T-helper 17 cell (primary cell): ENCODE results near the gene LUZP1. TPM values are rescaled to one million over a fixed set of nuclear protein-coding genes. Genes with fewer than 3 reads are reported as not detected.
A peak's percentile ranks its signal among the peaks of the same experiment; 100 is the strongest.

Experiments used
- ATAC-seq: fragments of 150-1000 bp; cut with Tn5 transposase; 2 replicates; pipeline ENCODE4 v1.10.0; 2021; ENCODE audit warnings: mild to moderate bottlenecking, moderate library complexity
- DNase-seq, 3 donors: peaks; one replicate each; pipeline versions ENCODE4 v3.0.0 to v3.0.0-alpha.2; 2020 to 2021
- H3K9me3 ChIP-seq: one replicate; pipeline ENCODE4 v1.7.0; 2013; ENCODE audit warnings: low read length, mild to moderate bottlenecking; ENCODE audit not compliant: control insufficient read depth, poor library complexity, severe bottlenecking
- H3K27ac Mint-ChIP-seq: one replicate; pipeline ENCODE4 v1.8.0; 2022; ENCODE audit warnings: mild to moderate bottlenecking, moderate library complexity, mixed read lengths
- H3K27me3 Mint-ChIP-seq: one replicate; pipeline ENCODE4 v1.8.0; 2022; ENCODE audit warnings: mixed read lengths
- H3K36me3 Mint-ChIP-seq: one replicate; pipeline ENCODE4 v1.8.0; 2022; ENCODE audit warnings: low read depth, mixed read lengths
- H3K4me1 Mint-ChIP-seq: one replicate; pipeline ENCODE4 v1.8.0; 2022; ENCODE audit warnings: mild to moderate bottlenecking, mixed read lengths
- H3K4me3 Mint-ChIP-seq: one replicate; pipeline ENCODE4 v1.8.0; 2022; ENCODE audit warnings: mild to moderate bottlenecking, moderate library complexity, mixed read lengths
- total RNA-seq, 4 donors: library from RNA in 2 of 4; stranded (reverse) in 2 of 4; gene quantifications; one replicate each; pipeline ENCODE4 v1.2.3 and lab custom pipeline; 2022 to 2026

The LUZP1 gene
- total RNA-seq, 2 donors from 2014 or later: 24.7 to 27.3 TPM

DNA sequence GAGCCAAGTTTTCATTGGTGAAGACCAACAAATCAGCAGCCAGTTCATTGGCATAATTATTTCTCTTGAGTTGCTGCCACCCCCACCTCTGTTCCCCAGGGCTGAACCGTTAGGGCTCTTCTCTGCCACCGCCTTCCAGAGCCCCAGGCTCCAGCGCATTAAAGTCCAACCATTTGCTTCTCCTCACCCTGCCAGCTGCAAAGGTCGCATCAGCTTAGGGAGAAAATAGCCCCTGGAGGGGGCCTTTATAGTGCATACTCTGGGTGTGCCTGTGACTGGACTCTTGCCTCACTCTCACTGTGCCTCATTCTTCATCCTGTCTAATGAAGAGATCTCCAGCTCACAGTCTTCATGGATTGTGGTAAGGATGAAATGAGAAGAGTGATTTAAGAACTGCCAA lies 99.0 kb downstream of the LUZP1 start:
- ATAC-seq: no peak
- DNase-seq: no peak
- no peaks in the 10 kb centered on the region for H3K9me3 ChIP-seq
- Mint-ChIP-seq H3K27me3 (no peaks in the 10 kb centered on the region), H3K4me1 (peaks cover 11% of the 10 kb centered on the region), H3K36me3 (peaks cover 8% of the 10 kb centered on the region), H3K27ac (peak overlapping the region; percentile 65), H3K4me3 (no peak overlapping the region)

DNA sequence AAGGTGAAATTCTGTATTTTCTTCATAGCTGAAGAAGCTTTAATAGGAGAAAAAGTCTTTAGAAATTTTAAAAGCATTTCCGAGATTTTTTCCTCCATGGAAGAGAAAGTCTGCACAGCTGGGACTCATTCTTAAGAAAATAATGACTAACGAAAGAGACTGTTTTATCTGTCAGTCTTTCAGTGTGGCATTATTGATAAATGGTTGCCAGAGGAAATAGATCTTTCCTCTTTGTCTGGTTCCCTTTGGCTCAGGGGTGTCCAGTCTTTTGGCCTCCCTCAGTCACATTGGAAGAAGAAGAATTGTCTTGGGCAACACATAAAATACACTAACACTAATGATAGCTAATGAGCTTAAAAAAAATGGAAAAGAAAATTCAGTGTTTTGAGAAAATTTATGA lies 99.5 kb downstream of the LUZP1 start:
- Mint-ChIP-seq H3K27ac (no peak overlapping the region), H3K27me3 (no peaks in the 10 kb centered on the region), H3K4me1 (peaks cover 11% of the 10 kb centered on the region), H3K36me3 (peaks cover 10% of the 10 kb centered on the region), H3K4me3 (no peak overlapping the region)
- no peak for ATAC-seq
- no peak for DNase-seq
- no peaks in the 10 kb centered on the region for H3K9me3 ChIP-seq

DNA sequence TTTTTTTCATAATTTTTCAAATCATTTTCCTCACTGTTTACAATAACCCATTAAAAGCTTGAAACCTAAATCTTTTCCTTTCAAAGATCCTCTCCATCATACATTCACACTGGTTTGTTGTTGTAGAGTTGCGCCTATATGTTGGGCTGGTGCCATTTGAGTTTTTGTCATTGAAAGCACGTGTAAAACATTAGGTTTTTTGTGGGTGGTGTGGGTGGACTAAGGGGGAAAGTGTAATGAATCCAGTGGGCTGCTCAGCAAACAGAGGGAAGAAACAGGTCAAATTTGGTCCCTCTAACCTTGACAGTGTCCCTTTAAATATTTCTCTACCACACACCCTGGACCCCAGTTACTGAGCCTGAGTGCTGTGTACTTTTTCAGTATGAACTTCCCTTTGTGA lies 102.6 kb downstream of the LUZP1 start:
- Mint-ChIP-seq H3K27ac (no peak overlapping the region), H3K36me3 (peaks cover 7% of the 10 kb centered on the region), H3K27me3 (no peaks in the 10 kb centered on the region), H3K4me3 (no peak overlapping the region), H3K4me1 (peaks cover 5% of the 10 kb centered on the region)
- DNase-seq (no peak), ATAC-seq (no peak)
- no peaks in the 10 kb centered on the region for H3K9me3 ChIP-seq

DNA sequence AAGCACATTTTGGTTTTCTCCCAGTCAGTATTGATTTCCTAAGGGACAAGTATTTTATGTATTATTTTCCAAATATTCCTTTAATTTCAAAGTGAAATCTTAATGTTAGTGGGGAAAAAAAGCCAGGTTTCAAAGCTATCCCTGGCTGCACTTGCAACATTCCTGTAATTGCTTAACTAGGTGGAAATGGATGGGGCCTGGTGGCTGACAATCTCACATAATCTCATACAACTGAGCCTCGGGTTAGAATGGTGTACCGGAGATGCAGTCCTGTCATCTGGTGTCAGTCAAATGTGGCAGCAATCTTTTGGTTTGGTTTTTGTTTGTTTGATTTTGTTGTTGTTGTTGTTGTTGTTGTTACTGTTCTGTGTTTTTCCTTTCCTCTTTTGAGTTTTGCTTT lies 103.3 kb downstream of the LUZP1 start:
- no peak for ATAC-seq
- no peak for DNase-seq
- no peaks in the 10 kb centered on the region for H3K9me3 ChIP-seq
- no peak overlapping the region for H3K27ac Mint-ChIP-seq
- H3K36me3 Mint-ChIP-seq: peaks cover 11% of the 10 kb centered on the region
- H3K4me3 Mint-ChIP-seq: no peak overlapping the region
- peaks cover 7% of the 10 kb centered on the region for H3K4me1 Mint-ChIP-seq
- H3K27me3 Mint-ChIP-seq: no peaks in the 10 kb centered on the region

DNA sequence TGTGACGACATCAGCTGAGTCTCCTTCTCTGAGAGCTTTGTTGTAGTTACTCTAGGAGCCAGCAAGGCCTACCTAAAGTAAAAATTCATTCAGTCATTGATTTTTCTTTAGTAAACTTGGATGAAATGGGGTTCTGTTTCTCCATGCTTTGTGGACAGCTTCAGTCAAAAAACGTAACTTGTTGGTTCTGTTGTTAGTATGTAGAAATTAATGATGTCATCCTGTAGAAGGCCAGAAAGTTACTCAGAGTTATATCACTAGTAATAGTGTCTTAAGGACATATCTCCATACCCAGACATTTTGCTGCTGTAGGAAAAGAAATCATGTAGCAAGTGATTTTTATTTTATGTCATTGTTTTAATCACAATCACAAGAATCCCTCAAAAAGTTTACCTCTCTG lies 106.4 kb downstream of the LUZP1 start:
- ATAC-seq: no peak
- no peak overlapping the region for H3K4me3 Mint-ChIP-seq
- no peaks in the 10 kb centered on the region for H3K9me3 ChIP-seq
- H3K27me3 Mint-ChIP-seq: no peaks in the 10 kb centered on the region
- H3K4me1 Mint-ChIP-seq: peaks cover 10% of the 10 kb centered on the region
- H3K36me3 Mint-ChIP-seq: peaks cover 13% of the 10 kb centered on the region
- DNase-seq: no peak
- H3K27ac Mint-ChIP-seq: no peak overlapping the region

DNA sequence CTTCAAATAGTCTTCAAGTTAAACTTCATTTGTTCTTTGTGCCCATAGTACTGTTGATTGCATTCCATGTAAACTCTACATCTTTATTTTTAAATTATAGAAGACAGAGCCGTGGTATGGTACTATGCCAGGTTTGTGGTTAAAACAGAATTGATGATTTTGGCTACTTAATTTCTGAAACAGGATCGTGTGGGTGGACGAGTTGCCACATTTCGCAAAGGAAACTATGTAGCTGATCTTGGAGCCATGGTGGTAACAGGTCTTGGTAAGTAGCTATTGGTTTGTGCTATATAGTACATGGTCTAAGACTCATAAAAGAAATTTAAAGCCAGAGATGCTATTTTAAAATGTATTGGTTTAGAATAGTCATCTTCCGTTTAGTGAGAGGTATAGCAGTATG lies 111.4 kb downstream of the LUZP1 start:
- Mint-ChIP-seq H3K4me1 (peaks cover 9% of the 10 kb centered on the region), H3K4me3 (no peak overlapping the region), H3K27me3 (no peaks in the 10 kb centered on the region), H3K36me3 (peaks cover 14% of the 10 kb centered on the region), H3K27ac (no peak overlapping the region)
- H3K9me3 ChIP-seq: no peaks in the 10 kb centered on the region
- no peak for ATAC-seq
- no peak for DNase-seq

DNA sequence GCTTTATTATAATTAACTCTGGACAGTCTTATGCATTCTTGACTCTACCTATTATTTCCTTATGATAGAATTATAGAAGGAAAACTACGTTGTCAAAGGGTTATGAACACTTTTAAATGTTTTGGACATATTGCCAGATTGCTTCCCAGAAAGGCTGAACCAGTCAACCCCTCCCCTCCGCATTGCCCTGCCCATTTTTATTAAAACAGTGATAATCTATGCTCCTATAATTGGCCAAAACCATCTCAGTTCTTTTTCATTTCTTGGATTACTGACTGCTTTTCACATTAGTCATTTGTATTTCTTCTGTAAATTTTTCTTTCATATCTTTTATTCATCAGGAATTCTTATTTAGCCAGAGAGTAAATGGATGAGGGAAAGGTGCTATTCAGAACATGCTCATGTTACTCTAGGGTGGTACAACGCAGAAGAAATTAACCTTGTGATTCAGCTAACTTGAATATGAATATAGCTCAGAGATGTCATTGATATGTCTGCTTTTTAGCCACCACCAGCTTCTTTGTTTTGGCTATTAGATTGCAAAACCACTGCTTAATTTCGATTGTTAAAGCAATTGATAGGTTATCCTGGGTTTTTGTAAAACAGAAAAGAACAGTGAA lies 117.3 kb downstream of the LUZP1 start:
- Mint-ChIP-seq H3K4me1 (peaks cover 4% of the 10 kb centered on the region), H3K4me3 (no peak overlapping the region), H3K27ac (no peak overlapping the region), H3K36me3 (peaks cover 7% of the 10 kb centered on the region), H3K27me3 (no peaks in the 10 kb centered on the region)
- no peaks in the 10 kb centered on the region for H3K9me3 ChIP-seq
- ATAC-seq (no peak), DNase-seq (no peak)

DNA sequence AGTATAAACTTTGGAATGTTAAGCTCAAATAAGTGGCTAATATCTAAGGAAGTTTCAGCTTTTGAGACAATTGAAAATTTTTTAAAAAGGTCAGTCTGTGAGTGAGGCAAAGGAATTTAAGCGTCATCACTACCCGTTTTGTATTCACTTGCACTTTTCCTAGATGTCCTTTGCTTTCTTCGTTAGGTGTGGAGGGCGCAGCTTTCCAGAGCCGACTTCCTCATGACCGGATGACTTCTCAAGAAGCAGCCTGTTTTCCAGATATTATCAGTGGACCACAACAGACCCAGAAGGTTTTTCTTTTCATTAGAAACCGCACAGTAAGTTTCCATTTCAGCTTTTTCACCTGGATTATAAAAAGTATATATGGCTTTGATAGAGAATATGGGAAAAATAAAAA lies 118.5 kb downstream of the LUZP1 start:
- H3K4me1 Mint-ChIP-seq: peaks cover 12% of the 10 kb centered on the region
- H3K4me3 Mint-ChIP-seq: no peak overlapping the region
- no peaks in the 10 kb centered on the region for H3K9me3 ChIP-seq
- no peak for ATAC-seq
- H3K36me3 Mint-ChIP-seq: peaks cover 9% of the 10 kb centered on the region
- no peak overlapping the region for H3K27ac Mint-ChIP-seq
- no peak for DNase-seq
- no peaks in the 10 kb centered on the region for H3K27me3 Mint-ChIP-seq

DNA sequence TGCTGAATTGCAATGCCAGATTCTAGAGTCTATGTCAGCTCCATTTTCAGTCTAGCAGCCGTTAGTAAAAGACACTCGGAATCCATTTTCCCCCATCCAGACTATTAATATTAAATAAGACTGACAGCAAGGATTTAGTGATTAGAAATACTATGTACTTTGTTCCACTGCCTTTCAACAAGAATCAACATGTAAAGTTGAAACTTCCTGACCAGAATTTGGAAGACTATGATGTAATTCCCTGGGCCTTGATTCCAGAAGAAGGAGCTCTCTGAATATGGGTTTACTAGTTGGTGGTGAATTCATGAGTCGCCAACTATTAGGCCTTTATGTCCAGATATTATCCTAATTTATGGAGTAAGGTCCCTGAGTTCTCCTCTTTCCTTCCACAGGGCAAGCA lies 124.6 kb downstream of the LUZP1 start:
- no peak overlapping the region for H3K4me3 Mint-ChIP-seq
- H3K9me3 ChIP-seq: no peaks in the 10 kb centered on the region
- peaks cover 2% of the 10 kb centered on the region for H3K36me3 Mint-ChIP-seq
- DNase-seq (no peak), ATAC-seq (no peak)
- H3K4me1 Mint-ChIP-seq: peaks cover 17% of the 10 kb centered on the region
- no peaks in the 10 kb centered on the region for H3K27me3 Mint-ChIP-seq
- H3K27ac Mint-ChIP-seq: no peak overlapping the region

DNA sequence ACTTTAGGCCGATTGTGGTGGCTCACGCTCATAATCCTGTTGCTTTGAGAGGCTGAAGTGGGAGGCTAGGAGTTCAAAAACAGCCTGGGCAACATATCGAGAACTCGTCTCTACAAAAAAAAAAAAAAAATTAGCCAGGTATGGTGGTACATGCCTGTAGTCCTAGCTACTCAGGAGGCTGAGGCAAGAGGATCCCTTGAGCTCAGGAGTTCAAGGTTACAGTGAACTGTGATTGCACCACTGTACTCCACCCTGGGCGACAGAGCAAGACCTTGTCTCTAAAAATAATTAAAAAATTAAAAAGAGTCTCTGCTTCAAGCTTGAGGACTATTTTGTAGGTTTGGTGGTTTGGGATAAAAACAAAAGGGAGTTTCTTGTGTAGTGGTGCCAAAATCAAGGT lies 128.1 kb downstream of the LUZP1 start:
- DNase-seq (no peak), ATAC-seq (no peak)
- H3K36me3 Mint-ChIP-seq: peaks cover 2% of the 10 kb centered on the region
- no peak overlapping the region for H3K4me3 Mint-ChIP-seq
- peaks cover 19% of the 10 kb centered on the region for H3K4me1 Mint-ChIP-seq
- H3K9me3 ChIP-seq: no peaks in the 10 kb centered on the region
- H3K27ac Mint-ChIP-seq: no peak overlapping the region
- H3K27me3 Mint-ChIP-seq: no peaks in the 10 kb centered on the region

DNA sequence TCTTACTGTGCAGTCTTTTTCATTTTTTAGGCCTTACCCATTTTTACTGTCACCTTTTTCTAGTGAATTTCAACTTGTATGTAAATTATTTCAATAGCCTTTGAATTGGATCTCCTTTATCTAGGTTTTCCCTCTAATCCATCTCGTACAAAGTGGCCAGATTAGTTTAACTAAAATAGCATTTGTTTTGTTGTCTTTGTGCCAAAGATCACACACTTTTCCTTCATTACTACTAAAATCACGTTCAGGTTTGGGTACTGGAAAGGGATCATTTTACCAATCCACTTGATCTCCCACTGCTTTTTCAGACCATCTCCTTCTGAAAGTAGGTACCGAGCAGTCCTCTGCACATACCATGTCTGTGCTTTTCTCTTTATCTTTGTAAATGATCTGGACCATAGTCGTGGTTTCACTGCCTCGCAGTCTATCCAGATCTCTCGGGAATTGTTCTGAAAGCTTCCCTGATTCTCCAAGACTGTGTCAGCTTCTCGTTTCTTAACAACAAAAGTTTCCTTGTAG lies 129.3 kb downstream of the LUZP1 start:
- DNase-seq (no peak), ATAC-seq (no peak)
- Mint-ChIP-seq H3K36me3 (peaks cover 2% of the 10 kb centered on the region), H3K27ac (no peak overlapping the region), H3K4me3 (no peak overlapping the region), H3K27me3 (no peaks in the 10 kb centered on the region), H3K4me1 (peaks cover 20% of the 10 kb centered on the region)
- H3K9me3 ChIP-seq: no peaks in the 10 kb centered on the region

DNA sequence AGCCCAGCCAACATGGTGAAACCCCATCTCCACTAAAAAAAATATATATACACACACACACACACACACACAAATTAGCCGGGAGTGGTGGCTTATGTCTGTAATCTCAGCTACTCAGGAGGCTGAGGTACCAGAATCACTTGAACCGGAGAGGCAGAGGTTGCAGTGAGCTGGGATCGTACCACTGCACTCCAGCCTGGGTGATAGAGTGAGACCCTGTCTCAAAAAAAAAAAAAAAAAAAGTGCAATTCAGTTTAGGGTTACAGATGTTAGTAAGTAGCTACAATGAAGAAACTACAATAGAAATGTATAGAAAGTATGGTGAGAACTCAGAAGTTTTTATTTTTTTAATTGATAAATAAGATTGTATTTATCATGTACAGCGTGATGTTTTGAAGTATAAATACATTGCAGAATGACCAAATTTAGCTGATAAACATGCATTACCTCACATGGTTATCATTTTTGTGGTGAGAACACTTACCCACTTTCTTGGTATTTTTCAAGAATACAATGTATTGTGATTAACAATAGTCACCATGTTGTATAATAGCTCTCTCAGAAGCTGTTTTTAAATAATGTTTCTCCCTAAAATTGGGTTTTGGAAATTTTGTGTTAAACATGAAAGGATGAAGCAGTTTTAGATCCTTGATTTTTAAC lies 131.4 kb downstream of the LUZP1 start:
- no peak for DNase-seq
- H3K27me3 Mint-ChIP-seq: no peaks in the 10 kb centered on the region
- H3K4me3 Mint-ChIP-seq: no peak overlapping the region
- H3K36me3 Mint-ChIP-seq: peaks cover 4% of the 10 kb centered on the region
- H3K27ac Mint-ChIP-seq: no peak overlapping the region
- no peak for ATAC-seq
- peaks cover 24% of the 10 kb centered on the region for H3K4me1 Mint-ChIP-seq
- H3K9me3 ChIP-seq: no peaks in the 10 kb centered on the region

DNA sequence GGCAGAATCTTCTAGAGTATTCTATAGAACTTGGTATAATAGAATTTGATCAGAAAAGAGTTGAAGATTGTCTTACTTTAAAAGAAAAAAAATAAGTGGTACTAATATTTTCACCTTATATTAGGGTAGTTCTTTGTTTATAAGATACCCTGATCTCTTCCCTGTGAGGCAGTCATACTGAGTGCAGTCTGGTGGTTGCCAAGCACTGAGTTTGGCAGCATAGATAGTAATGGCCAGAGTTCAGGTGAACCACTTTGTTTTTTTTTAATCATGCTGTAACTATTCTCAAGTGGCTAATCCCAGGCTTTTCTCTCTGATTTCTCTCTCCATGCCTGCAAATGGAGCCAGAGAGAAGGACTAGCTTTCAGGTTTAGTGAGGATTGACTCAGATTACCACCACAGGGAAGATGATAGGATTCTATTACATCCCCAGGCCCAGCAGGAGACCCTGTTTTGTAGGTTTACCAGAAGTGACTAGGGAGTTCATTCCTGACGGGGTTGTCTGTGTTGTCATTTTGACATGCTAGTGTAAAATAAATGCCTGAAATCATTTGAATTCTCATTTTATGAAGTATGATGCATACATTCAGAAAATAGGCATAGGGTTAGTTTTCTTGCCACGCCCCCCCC lies 132.7 kb downstream of the LUZP1 start:
- no peaks in the 10 kb centered on the region for H3K9me3 ChIP-seq
- H3K4me3 Mint-ChIP-seq: no peak overlapping the region
- peaks cover 6% of the 10 kb centered on the region for H3K36me3 Mint-ChIP-seq
- DNase-seq (no peak), ATAC-seq (no peak)
- H3K27ac Mint-ChIP-seq: no peak overlapping the region
- no peaks in the 10 kb centered on the region for H3K27me3 Mint-ChIP-seq
- peaks cover 28% of the 10 kb centered on the region for H3K4me1 Mint-ChIP-seq
